Myocyte (in vitro differentiated cells): ENCODE results near the gene CRTC1. TPM values are rescaled to one million over a fixed set of nuclear protein-coding genes. Genes with fewer than 3 reads are reported as not detected.

Experiments
- DNase-seq: peaks from one replicate; pipeline ENCODE4 v3.0.0-alpha.2; 2012; ENCODE audit warnings: low read depth
- total RNA-seq: library from RNA; depleted of rRNA; stranded (reverse); fragments of >200 nt; gene quantifications from 2 replicates; pipeline ENCODE4 v1.2.3, GENCODE V29; 2014

The CRTC1 gene
- total RNA-seq, 1 donor from 2014 or later: 3.3 TPM

- DNase-seq: no peak
These were observed 31.7 kb upstream of the CRTC1 start for GRCh38 chr19:18651733-18652132.

DNA sequence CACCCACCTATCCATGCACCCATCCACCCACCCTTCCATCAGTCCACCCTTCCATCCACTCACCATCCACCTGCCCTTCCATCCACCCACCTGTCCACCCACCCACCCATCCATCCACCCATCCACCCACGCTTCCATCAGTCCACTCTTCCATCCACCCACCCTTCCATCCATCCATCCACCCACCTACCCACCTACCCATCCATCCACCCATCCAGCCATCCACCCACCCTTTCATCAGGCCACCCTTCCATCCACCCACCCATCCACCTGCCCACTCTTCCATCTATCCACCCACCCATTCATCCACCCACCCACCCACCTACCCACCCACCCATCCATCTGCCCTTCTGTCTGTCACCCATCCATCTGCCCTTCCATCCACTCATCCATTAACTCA lies 29.6 kb upstream of the CRTC1 start:
- no peak for DNase-seq

DNA sequence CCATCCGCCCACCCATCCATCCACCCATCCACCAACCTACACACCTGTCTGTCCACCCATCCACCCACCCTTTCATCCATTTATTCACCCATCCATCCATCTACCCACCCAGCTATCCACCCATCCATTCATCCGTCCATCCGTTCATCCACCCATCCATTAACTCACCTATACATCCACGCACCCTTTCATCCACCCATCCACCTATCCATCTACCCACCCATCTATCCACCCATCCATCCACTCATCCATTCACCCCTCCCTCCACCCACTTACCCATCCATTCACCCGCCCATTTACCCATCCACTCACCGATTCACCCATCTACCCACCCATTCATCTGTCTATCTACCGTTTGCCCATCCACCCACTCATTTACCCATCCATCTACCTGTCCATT lies 29.0 kb upstream of the CRTC1 start:
- no peak for DNase-seq

- no peak for DNase-seq
These were observed 28.2 kb upstream of the CRTC1 start for GRCh38 chr19:18655173-18655844.

DNA sequence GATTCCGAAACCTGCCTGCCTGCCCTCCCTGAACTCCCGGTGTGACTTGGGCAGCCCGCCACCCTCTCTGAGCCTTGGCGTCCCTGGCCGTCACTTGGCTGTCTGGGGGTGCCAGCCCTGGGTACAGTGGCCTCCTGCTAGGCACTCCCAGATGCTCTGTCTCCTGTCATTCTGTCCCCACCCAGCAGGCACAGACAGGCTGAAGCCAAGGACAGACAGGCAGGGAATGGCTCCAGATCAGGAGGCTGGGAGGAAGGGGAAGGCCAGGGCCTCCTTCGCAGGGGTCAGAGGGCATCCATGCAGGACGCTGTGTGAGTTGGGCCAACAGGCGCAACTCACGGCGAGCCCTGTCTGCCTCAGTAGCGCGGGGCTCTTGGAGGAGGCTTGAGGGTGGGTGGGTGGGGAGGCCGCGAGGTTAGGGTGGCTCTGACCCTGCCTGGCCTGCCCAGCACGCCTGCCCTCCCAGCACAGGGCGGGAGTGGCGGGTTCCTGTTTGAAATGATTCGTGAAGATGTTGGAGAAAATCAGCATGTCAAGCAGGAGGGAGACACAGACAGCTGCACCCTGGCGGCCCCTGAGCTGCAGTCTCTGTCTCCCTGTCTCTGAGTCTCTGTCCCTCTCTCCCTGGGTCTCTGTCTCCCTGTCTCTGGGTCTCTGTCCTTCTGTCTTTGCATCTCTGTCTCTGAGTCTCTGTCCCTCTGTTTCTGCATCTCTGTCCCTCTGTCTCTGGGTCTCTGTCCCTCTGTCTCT lies 27.0 kb upstream of the CRTC1 start:
- no peak for DNase-seq

- peak; percentile 28 for DNase-seq
These were observed 25.7 kb upstream of the CRTC1 start for GRCh38 chr19:18657590-18658365.

DNA sequence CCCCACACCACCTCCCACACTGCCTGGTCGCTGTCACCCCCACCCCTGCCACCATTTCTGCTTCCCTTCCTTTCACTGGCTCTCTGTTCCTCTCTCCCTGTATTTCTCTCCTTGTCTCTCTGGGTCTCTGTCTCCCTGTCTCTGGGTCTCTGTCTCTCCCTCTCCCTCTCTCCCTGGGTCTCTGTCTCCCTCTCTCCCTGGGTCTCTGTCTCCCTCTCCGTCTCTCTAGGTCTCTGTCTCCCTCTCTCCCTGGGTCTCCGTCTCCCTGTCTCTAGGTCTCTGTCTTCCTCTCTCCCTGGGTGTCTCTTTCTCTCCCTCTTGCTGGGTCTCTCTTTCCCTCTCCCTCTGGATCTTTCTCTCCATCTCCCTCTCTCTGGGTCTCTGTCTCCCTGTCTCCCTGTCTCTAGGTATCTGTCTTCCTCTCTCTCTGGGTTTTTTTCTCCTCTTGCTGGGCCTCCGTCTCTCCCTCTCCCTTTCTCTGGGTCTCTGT lies 25.1 kb upstream of the CRTC1 start:
- no peak for DNase-seq

DNA sequence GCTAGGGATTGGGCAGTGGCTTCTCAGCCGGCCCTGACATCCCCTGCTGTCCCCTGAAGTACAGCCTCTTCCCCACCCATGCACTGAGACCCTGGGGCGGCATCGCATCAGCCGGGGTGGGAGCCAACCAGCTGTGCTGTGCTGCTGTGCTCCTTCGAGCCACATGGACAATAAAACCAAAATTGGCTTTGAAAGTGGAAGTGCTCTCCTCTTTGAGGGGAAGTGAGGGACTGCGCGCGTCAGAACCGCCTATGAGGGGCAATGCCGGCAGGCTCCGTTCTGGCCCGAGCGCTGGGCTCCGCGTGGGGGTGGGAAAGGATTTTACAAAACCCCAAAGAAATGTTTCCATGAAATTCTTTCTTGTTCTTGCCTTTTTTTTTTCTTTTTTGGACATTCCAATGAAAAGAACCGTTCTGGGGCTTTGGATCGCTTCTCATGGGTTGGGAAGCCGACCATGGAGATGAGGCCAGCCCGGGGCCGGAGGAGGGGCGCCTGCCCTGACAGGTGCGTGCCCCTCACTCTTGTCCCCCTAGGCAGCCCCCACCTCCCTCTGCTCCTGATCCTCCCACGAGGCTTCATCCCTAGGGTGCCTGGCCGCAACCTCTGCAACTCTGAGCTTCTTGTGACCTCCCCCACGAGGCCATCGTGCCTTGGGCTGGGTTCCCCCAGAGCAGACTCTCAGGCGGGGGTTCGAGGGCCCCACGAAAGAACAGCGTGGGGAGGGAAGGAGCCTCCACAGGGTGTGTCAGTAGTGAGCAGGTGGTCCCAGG lies 24.0 kb upstream of the CRTC1 start:
- DNase-seq: no peak

GRCh38 chr19:18660051-18660910 lies 23.2 kb upstream of the CRTC1 start:
- peak; percentile 75 for DNase-seq

- DNase-seq: no peak
These were observed 22.4 kb upstream of the CRTC1 start for GRCh38 chr19:18660939-18661670.

DNA sequence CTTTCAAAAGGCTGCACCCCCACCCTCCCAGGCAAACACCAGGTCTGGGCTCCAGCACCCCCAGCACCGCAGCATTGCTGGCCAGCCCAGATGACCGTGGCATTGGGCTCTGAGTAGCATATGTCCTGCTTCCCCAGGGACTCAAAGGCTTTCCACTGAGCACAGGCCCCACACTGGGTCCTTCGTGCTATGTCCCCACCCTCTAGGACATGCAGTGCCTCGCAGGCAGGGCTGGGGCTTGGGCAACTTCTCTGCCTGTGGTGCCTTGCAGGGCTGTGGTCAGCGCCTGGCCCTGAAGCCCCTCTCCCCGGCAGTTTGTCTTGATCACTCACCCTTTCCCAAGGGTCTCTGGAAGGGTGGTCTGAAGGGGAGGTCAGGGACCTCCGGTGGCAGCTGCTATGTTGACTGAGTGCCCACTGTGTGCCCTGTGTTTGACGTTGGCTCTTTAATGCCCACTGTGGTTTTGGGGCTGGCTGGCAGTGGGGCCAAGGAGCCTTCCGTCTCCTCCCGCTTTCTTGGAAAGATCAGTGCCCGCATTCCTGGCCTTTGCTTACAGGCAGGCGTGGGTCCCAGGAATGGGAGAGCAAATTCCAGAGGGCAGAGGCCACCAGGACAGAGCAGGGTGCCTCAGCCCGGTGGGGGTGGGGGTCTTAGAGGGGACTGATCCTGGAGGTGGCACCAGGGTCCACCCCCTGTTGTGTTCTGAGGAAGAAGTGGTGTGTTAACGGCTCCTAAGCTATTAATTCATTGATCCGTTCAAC lies 20.3 kb upstream of the CRTC1 start:
- peak; percentile 59 for DNase-seq

DNA sequence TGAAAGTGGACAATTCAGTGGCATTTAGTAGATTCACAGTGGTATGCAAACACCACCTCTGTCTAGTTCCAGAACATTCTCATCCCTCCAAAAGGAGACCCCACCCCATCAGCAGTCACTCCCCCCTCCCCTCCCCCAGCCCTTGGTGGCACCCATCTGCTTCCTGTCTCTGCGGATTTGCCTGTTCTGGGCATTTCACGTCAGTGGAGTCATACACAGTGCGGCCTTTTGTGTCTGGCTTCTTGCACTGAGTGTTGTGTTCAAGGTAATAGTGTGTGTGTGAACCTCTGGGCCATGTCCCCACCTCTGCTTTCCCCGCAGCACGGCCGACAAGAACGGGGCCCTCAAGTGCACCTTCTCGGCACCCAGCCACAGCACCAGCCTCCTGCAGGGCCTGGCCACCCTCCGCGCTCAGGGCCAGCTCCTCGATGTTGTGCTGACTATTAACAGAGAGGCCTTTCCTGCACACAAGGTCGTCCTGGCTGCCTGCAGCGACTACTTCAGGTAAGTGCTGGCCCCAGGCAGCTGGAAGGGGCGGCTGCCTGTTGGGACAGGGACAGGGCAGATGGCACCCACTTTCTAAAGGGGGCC lies 19.4 kb upstream of the CRTC1 start:
- no peak for DNase-seq

DNA sequence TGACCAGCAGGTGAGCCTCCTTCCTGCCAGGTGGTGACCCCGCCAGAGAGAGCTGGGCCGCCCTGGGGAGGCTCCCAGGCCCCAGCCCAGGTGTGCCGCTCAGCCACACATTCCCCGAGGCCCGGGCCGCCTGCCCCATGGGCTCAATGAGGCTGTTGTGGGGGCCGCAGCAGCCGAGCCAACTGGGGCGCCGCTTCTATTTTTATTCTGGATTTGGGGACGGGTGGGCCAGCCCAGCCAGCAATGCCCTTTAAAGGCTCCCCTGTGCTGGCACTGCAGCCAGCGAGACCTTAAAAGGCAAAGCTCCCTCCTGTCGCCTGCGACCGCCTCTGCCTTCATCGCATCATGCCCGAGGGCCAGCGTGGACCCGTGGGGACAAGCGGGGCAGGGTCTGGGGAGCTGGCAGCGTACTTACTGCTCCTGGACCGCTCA lies 17.7 kb upstream of the CRTC1 start:
- DNase-seq: no peak

DNA sequence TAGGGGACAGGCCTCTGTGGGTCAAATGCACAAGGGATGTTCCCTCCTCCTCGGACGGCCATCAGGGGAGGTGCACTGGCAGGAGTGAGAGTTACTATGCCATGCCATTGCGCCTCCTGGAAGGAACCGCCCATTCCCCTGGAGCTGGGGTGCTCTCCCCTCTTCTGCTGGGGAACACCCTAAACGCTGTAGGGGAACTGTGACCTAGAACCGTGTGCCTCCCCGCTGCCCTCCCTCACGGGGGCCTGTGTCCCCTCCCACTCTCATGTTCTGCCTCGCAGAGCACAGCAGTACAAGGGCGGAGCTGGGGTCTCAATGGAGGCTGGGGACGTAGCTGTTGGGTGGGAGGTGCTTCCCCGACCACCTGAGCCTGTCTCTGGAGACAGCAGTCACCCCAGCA lies 17.2 kb upstream of the CRTC1 start:
- no peak for DNase-seq

GRCh38 chr19:18666784-18667183 lies 16.7 kb upstream of the CRTC1 start:
- DNase-seq: no peak

DNA sequence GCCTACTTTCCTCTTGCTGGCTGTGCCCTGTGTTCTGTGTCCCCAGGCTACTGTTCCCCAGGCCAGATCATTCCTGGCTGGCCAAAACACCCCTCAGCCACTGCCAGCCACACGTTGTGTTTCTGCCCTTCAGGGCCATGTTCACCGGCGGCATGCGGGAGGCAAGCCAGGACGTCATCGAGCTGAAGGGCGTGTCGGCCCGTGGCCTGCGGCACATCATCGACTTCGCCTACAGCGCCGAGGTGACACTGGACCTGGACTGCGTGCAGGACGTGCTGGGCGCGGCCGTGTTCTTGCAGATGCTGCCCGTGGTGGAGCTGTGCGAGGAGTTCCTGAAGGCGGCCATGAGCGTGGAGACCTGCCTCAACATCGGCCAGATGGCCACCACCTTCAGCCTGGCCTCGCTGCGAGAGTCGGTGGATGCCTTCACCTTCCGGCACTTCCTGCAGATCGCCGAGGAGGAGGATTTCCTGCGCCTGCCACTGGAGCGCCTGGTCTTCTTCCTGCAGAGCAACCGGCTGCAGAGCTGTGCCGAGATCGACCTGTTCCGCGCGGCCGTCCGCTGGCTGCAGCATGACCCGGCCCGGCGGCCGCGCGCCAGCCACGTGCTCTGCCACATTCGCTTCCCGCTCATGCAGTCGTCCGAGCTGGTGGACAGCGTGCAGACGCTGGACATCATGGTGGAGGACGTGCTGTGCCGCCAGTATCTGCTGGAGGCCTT lies 15.8 kb upstream of the CRTC1 start:
- DNase-seq: no peak

DNA sequence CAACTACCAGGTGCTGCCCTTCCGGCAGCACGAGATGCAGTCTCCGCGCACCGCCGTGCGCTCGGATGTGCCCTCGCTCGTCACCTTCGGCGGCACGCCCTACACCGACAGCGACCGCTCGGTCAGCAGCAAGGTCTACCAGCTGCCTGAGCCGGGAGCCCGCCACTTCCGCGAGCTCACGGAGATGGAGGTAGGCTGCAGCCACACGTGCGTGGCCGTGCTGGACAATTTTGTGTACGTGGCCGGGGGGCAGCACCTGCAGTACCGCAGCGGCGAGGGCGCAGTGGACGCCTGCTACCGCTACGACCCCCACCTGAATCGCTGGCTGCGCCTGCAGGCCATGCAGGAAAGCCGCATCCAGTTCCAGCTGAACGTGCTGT lies 15.2 kb upstream of the CRTC1 start:
- no peak for DNase-seq
